ENCODE measurements around the gene MCOLN1. TPM values are rescaled to one million over a fixed set of nuclear protein-coding genes. Genes with fewer than 3 reads are reported as not detected.

The MCOLN1 gene
- total and polyA plus RNA-seq, 2 of the 8 experiments (the other 6 are each of a cell fraction or from before 2014, with no cell fraction given) = 19.1 to 40.0 TPM

DNA sequence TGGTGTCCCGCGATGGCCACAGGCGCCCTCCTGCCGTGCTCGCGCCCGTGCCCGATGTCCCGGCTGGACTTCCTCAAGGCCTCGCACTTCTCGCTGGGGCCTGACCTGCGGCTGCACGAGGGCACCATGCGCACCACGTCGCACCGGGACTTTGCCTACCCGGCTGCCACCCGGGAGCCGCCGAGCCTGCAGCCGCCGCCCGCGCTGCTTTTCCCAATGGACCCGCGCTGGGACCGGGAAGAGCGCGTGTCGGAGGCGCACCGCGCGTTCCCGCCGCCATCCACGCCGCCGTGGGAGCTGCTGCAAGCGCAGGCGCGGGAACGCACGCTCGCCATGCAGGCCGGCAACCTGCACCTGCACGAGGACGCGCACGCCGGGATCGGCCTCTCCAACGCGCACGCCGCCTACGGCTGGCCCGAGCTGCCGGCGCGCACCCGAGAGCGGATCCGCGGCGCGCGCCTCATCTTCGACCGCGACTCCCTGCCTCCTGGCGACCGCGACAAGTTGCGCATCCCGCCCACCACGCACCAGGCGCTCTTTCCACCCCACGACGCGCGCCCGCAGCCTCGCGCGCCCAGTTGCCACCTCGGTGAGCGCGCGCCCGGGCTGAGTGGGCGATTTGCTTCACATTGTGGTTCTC lies 21.5 kb upstream of the MCOLN1 start:
- DNase-seq (ENCODE audit: low read depth in 1 of 2, low spot score in 2 of 2) (peak; percentile 60 to 92), FAIRE-seq (no peak)
- Histone ChIP-seq H2BK5ac (ENCODE audit: low read depth, low read length) (no peak overlapping the region; the same call in 1 of the 2 replicates), H4K5ac (ENCODE audit: insufficient read length, low read depth, low read length) (no peak overlapping the region), H3K79me2 (ENCODE audit: control insufficient read depth in 1 of 2, insufficient read depth in 2 of 2, low read length in 2 of 2) (no peaks in the 10 kb centered on the region), H3K79me1 (ENCODE audit: low read depth, low read length) (no peaks in the 10 kb centered on the region), H3K9ac (replicated peaks in 1 of 4; ENCODE audit: extremely low read depth in 1 of 4, low read depth in 3 of 4, low read length in 3 of 4) (peak overlapping the region in 1 of 4 experiments; percentile 31; a peak in 3 of 7 replicates), H4K8ac (ENCODE audit: extremely low read depth, insufficient read depth, low read length) (peak overlapping the region; percentile 96), H3K4ac (replicated peaks; ENCODE audit: insufficient read length, low read depth, low read length) (peak overlapping the region; percentile 53), H3K9me3 (ENCODE audit: insufficient read depth in 2 of 2, low read depth in 1 of 2, low read length in 1 of 2) (peaks cover 0 to 5% of the 10 kb centered on the region in 2 experiments; a peak in 1 of 4 replicates), H3K18ac (ENCODE audit: extremely low read depth, low read length) (peak overlapping the region; percentile 71), H2AFZ (ENCODE audit: low read length) (peak overlapping the region; percentile 34; the same call in 1 of the 2 replicates), H3K4me1 (replicated peaks in 1 of 4; ENCODE audit: control insufficient read depth in 3 of 4, insufficient read depth in 4 of 4, low read length in 3 of 4) (peaks cover 0 to 13% (median 6%) of the 10 kb centered on the region in 4 experiments; a peak in 5 of 7 replicates), H2BK15ac (ENCODE audit: low read length) (no peak overlapping the region), H3K4me2 (ENCODE audit: insufficient read depth in 1 of 2, low read depth in 2 of 2, low read length in 2 of 2) (peak overlapping the region; percentile 74 to 86), H3K23me2 (ENCODE audit: low read depth, low read length) (peaks cover 12% of the 10 kb centered on the region; the same call in 1 of the 2 replicates), H2BK20ac (ENCODE audit: low read length) (no peak overlapping the region), H3K27ac (ENCODE audit: low read depth, low read length) (no peak overlapping the region), H2BK120ac (replicated peaks; ENCODE audit: low read depth, low read length) (peak overlapping the region; percentile 54), H3K23ac (ENCODE audit: insufficient read length) (no peak overlapping the region), H3K56ac (replicated peaks; ENCODE audit: insufficient read length, low read depth, low read length) (no peak overlapping the region), H4K20me1 (replicated peaks in 1 of 2; ENCODE audit: control insufficient read depth in 1 of 2, insufficient read depth in 2 of 2, low read length in 2 of 2) (no peaks in the 10 kb centered on the region), H4K91ac (replicated peaks; ENCODE audit: insufficient read length, low read length) (peak overlapping the region; percentile 54), H3K36me3 (ENCODE audit: control insufficient read depth in 2 of 4, insufficient read depth in 4 of 4, low read length in 3 of 4) (no peaks in the 10 kb centered on the region), H2BK12ac (ENCODE audit: low read depth, low read length) (peak overlapping the region; percentile 71; the same call in 1 of the 2 replicates), H2AK5ac (ENCODE audit: low read depth, low read length) (no peak overlapping the region), H3K4me3 (ENCODE audit: extremely low read depth in 1 of 4, insufficient read depth in 2 of 4, low read depth in 3 of 4, low read length in 4 of 4) (peak overlapping the region; percentile 42 to 57 (median 50)), H3K14ac (ENCODE audit: insufficient read length) (no peak overlapping the region), H3K27me3 (replicated peaks in 1 of 4; ENCODE audit: control insufficient read depth in 3 of 4, extremely low read depth in 1 of 4, insufficient read depth in 3 of 4, low read length in 3 of 4) (peaks cover 1 to 33% (median 25%) of the 10 kb centered on the region in 4 experiments)
- 5% methylated on average over 76 of the region's 93 CpGs; no CpG with 5 or more reads in 1 of the 2 experiments for WGBS, 2 experiments (ENCODE audit: extremely low coverage in 1 of 2, insufficient coverage in 1 of 2, insufficient read length in 1 of 2, insufficient replicate concordance in 2 of 2, low coverage in 1 of 2, low lambda C conversion rate in 2 of 2, missing lambda C conversion rate in 1 of 2)
- CTCF ChIA-PET (ENCODE audit: partially characterized antibody) = interaction anchor here (1.7 kb wide), 1 partner anchor 11 kb away, joined by 7 read pairs; no protein-coding TSS in a partner anchor
- POLR2A ChIA-PET (ENCODE audit: partially characterized antibody) = interaction anchor here (1.1 to 1.5 kb wide), 9 partner anchors 10 to 129 kb away, joined by 3 to 6 read pairs (median 4); partner anchors contain the start of genes PET100, PEX11G, XAB2 and ZNF358
- TF ChIP-seq ATF2 (IDR thresholded peaks at IDR 0.05; ENCODE audit: low read length) (no peak), RBBP5 (IDR thresholded peaks at IDR 0.05; ENCODE audit: borderline replicate concordance, low read depth, low read length) (0 out of 2 replicates have a peak, but pooled peaks have one; percentile 48), SIRT6 (IDR thresholded peaks at IDR 0.05; ENCODE audit: low read length) (no peak), RNF2 (IDR thresholded peaks at IDR 0.05; ENCODE audit: borderline replicate concordance, low read depth, low read length, missing control alignments, poor library complexity, severe bottlenecking) (peak; percentile 83), SRF (IDR thresholded peaks at IDR 0.05; ENCODE audit: low read depth, low read length) (no peak), POU5F1 (IDR thresholded peaks at IDR 0.05; ENCODE audit: low read depth, low read length) (no peak), KDM5A (IDR thresholded peaks at IDR 0.05; ENCODE audit: low read length) (no peak), TAF7 (optimal IDR thresholded peaks at IDR 0.05; ENCODE audit: borderline replicate concordance, low read depth, low read length) (no peak), TCF12 (IDR thresholded peaks at IDR 0.05; ENCODE audit: low read depth, low read length) (0 out of 2 replicates have a peak, but pooled peaks have one; percentile 22), MAFK (IDR thresholded peaks at IDR 0.05; ENCODE audit: low read depth, low read length) (no peak)
